K562 (cell line): Measurements from ENCODE around the gene CEP135. TPM values are rescaled to one million over a fixed set of nuclear protein-coding genes. Genes with fewer than 3 reads are reported as not detected.

Experiments used
- CBX3 ChIP-seq, 2 experiments: IDR thresholded peaks; 1 replicate in 1 of 2; 2 replicates in 1 of 2; pipeline ENCODE4 v1.6.1; 2012; ENCODE audit warnings: inconsistent platforms in 2 of 2, low read length in 2 of 2, borderline replicate concordance in 1 of 2, control low read depth in 1 of 2
- CBX5 ChIP-seq: IDR thresholded peaks from 2 replicates; pipeline ENCODE4 v1.6.1; 2014; ENCODE audit warnings: low read depth, borderline replicate concordance
- CHD2 ChIP-seq: IDR thresholded peaks from 2 replicates; pipeline ENCODE4 v1.6.1; 2011; ENCODE audit warnings: low read depth, low read length
- E2F3 ChIP-seq: fragments of 250-450 bp; sonication (Bioruptor Pico); IDR thresholded peaks from 2 replicates; pipeline ENCODE4 v1.4.0; 2020; ENCODE audit warnings: mild to moderate bottlenecking
- ETV6 ChIP-seq, 3 experiments: fragments of 150-350 bp in 1 of 3; sonication (generic) in 1 of 3; formaldehyde crosslinking in 1 of 3; IDR thresholded peaks; 2 replicates each; pipeline versions ENCODE4 v1.6.1 to v1.8.0; 2014 to 2022; ENCODE audit warnings: borderline replicate concordance in 2 of 3, low read depth in 2 of 3, antibody characterized with exemption in 1 of 3, low read length in 1 of 3, mild to moderate bottlenecking in 1 of 3, missing genetic modification reagents in 1 of 3
- HNRNPLL ChIP-seq: fragments of 200-400 bp; formaldehyde crosslinking; IDR thresholded peaks from 2 replicates; pipeline ENCODE4 v1.6.1; 2017; ENCODE audit warnings: low read length, low read depth, mild to moderate bottlenecking; ENCODE audit not compliant: poor library complexity, severe bottlenecking
- KAT7 ChIP-seq: sonication (generic); formaldehyde crosslinking; IDR thresholded peaks from 2 replicates; pipeline ENCODE4 v1.8.0; 2022; ENCODE audit warnings: missing genetic modification reagents, mild to moderate bottlenecking, borderline replicate concordance
- MEF2A ChIP-seq: IDR thresholded peaks from 2 replicates; pipeline ENCODE4 v1.6.1; 2011; ENCODE audit warnings: low read depth, mild to moderate bottlenecking, low read length, moderate library complexity; ENCODE audit not compliant: control insufficient read depth
- RNF2 ChIP-seq: sonication (generic); IDR thresholded peaks from 2 replicates; pipeline ENCODE4 v1.6.1; 2016
- TRIM24 ChIP-seq, 2 experiments: fragments of 450-650 bp; IDR thresholded peaks; 2 replicates each; pipeline ENCODE4 v1.6.1; 2016
- ZKSCAN1 ChIP-seq: fragments of 150-350 bp; IDR thresholded peaks from 2 replicates; pipeline ENCODE4 v1.6.1; 2016; ENCODE audit warnings: low read depth, low read length
- ZNF707 ChIP-seq: fragments of 250-450 bp; sonication (Bioruptor Pico); conservative IDR thresholded peaks from 2 replicates; pipeline ENCODE4 v1.8.0; 2022; ENCODE audit warnings: inconsistent platforms, mild to moderate bottlenecking, moderate library complexity
- polyA plus RNA-seq, 8 experiments: library from polyadenylated mRNA; depleted of rRNA in 4 of 8; stranded (reverse) in 5 of 8; unstranded in 3 of 8; fragments of >200 nt; fragmentation: Nextera tagmentation in 2 of 8; fragmentation: Illumina TruSeq in 1 of 8; extraction: Ambion mirVana in 2 of 8; extraction: Trizol in 1 of 8; gene quantifications; 2 replicates each; pipeline versions ENCODE4 v1.2.1 to v1.2.3, GENCODE V29; 2011 to 2014; ENCODE audit warnings: inconsistent platforms in 1 of 8, missing spikeins in 1 of 8
- total RNA-seq, 7 experiments: library from RNA; depleted of rRNA in 6 of 7; stranded (reverse); fragments of >200 nt in 6 of 7; fragmentation: Illumina TruSeq in 2 of 7; extraction: Trizol in 2 of 7; gene quantifications; 2 replicates each; pipeline versions ENCODE4 v1.2.1 to v1.2.3, GENCODE V29; 2011 to 2021; ENCODE audit warnings: low replicate concordance in 1 of 7
- TF ChIP-seq, protein P1 (sequence below): fragments of 200-800 bp; sonication (Bioruptor generic); IDR thresholded peaks from 2 replicates; pipeline ENCODE4 v1.6.1; 2017; ENCODE audit warnings: missing genetic modification characterization, missing compliant biosample characterization
- TF ChIP-seq, protein P2 (sequence below), 2 experiments: IDR thresholded peaks in 1 of 2; conservative IDR thresholded peaks in 1 of 2; 2 replicates each; pipeline ENCODE4 v1.6.1; 2016; ENCODE audit warnings: low read depth in 2 of 2, mild to moderate bottlenecking in 1 of 2, missing compliant biosample characterization in 1 of 2, missing genetic modification characterization in 1 of 2, moderate library complexity in 1 of 2
- TF ChIP-seq, protein P3 (sequence below): sonication (generic); IDR thresholded peaks from 2 replicates; pipeline ENCODE4 v1.6.1; 2016
- TF ChIP-seq, protein P4 (sequence below): fragments of 250-450 bp; sonication (Bioruptor Pico); IDR thresholded peaks from 2 replicates; pipeline ENCODE4 v1.8.0; 2022; ENCODE audit warnings: inconsistent platforms, mild to moderate bottlenecking, moderate library complexity, borderline replicate concordance
- TF ChIP-seq, protein P5 (sequence below): sonication (generic); formaldehyde crosslinking; IDR thresholded peaks from 2 replicates; pipeline ENCODE4 v1.8.0; 2022; ENCODE audit warnings: mild to moderate bottlenecking, missing genetic modification reagents, borderline replicate concordance

CEP135 gene
- total and polyA plus RNA-seq, 9 of the 15 experiments (the other 6 are each of a cell fraction or from before 2014, with no cell fraction given), result 3.1 to 18.9 (median 15.3) TPM

DNA sequence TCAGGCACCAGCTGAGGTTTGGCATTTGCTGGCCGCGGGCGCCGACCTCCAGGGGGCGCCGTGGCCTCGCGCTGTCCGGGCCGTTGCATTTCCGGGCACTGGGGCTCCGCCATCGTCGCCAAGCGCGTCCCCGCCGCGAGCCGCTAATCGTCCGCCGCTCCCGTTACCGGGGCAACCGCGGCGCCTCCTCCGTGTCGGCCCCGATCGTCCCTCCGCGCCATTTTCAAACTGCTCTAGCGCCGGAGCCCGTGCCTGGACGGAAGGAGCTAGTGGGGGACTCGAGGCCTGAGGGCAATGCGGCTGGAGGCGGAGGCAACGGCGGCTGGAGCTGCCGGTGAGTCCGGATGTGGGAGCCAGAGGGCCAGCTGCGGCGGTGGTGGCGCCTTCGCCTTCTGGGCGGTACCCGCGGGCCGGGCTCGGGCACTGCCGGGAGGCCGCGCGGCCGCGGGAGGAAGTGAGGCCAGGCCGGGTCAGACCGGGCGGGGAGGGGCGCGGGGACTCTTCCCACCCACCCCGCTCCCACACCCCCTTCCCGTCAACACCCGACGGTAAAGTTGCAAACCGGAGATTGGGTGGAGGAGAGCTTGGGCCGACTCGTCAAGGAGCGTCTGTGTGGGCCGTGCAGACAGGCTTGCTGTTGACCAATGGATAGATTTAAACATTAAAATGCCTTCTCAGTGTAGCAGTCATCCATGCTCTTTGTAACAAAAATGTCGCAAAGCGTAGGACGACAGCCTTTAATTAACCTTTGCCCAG is at the start of gene CEP135 (continued):
- TF ChIP-seq, protein P1, sequence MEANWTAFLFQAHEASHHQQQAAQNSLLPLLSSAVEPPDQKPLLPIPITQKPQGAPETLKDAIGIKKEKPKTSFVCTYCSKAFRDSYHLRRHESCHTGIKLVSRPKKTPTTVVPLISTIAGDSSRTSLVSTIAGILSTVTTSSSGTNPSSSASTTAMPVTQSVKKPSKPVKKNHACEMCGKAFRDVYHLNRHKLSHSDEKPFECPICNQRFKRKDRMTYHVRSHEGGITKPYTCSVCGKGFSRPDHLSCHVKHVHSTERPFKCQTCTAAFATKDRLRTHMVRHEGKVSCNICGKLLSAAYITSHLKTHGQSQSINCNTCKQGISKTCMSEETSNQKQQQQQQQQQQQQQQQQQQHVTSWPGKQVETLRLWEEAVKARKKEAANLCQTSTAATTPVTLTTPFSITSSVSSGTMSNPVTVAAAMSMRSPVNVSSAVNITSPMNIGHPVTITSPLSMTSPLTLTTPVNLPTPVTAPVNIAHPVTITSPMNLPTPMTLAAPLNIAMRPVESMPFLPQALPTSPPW (CRISPR knock-in tag), result peak; percentile 95
- 0 out of 4 replicates have a peak, but pooled peaks of 1 of the 2 experiments have one; percentile 28 for TF ChIP-seq ETV6 (IDR thresholded peaks at IDR 0.05; ENCODE audit: borderline replicate concordance in 1 of 2, low read depth in 2 of 2, low read length in 1 of 2)
- TF ChIP-seq ETV6 (CRISPR knock-in tag; IDR thresholded peaks at IDR 0.05; ENCODE audit: borderline replicate concordance), result no peak
- TF ChIP-seq, protein P2, sequence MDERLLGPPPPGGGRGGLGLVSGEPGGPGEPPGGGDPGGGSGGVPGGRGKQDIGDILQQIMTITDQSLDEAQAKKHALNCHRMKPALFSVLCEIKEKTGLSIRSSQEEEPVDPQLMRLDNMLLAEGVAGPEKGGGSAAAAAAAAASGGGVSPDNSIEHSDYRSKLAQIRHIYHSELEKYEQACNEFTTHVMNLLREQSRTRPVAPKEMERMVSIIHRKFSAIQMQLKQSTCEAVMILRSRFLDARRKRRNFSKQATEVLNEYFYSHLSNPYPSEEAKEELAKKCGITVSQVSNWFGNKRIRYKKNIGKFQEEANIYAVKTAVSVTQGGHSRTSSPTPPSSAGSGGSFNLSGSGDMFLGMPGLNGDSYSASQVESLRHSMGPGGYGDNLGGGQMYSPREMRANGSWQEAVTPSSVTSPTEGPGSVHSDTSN (CRISPR knock-in tag; IDR thresholded peaks at IDR 0.05; ENCODE audit: low read depth), result no peak
- TF ChIP-seq, protein P2 (tag; conservative IDR thresholded peaks at IDR 0.05; ENCODE audit: low read depth), result no peak
- no peak for TF ChIP-seq MEF2A
- TF ChIP-seq ZKSCAN1, result peak; percentile 87
- TF ChIP-seq, protein P3, sequence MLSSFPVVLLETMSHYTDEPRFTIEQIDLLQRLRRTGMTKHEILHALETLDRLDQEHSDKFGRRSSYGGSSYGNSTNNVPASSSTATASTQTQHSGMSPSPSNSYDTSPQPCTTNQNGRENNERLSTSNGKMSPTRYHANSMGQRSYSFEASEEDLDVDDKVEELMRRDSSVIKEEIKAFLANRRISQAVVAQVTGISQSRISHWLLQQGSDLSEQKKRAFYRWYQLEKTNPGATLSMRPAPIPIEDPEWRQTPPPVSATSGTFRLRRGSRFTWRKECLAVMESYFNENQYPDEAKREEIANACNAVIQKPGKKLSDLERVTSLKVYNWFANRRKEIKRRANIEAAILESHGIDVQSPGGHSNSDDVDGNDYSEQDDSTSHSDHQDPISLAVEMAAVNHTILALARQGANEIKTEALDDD, result peak; percentile 58; the same call in 1 of the 2 replicates
- TF ChIP-seq TRIM24 (IDR thresholded peaks at IDR 0.05), result peak in 1 of 2 experiments; percentile 73; a peak in 2 of 4 replicates
- TF ChIP-seq HNRNPLL, result peak; percentile 95
- TF ChIP-seq KAT7 (CRISPR knock-in tag), result peak; percentile 28; the same call in 1 of the 2 replicates
- peak; percentile 48 for TF ChIP-seq RNF2
- peak in 1 of 2 experiments; percentile 11; a peak in 1 of 3 replicates for TF ChIP-seq CBX3 (IDR thresholded peaks at IDR 0.05; ENCODE audit: borderline replicate concordance in 1 of 2, low read length in 2 of 2)
- TF ChIP-seq, protein P4, sequence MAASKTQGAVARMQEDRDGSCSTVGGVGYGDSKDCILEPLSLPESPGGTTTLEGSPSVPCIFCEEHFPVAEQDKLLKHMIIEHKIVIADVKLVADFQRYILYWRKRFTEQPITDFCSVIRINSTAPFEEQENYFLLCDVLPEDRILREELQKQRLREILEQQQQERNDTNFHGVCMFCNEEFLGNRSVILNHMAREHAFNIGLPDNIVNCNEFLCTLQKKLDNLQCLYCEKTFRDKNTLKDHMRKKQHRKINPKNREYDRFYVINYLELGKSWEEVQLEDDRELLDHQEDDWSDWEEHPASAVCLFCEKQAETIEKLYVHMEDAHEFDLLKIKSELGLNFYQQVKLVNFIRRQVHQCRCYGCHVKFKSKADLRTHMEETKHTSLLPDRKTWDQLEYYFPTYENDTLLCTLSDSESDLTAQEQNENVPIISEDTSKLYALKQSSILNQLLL, result no peak
- TF ChIP-seq CBX5, result no peak
- TF ChIP-seq ZNF707 (CRISPR knock-in tag), result no peak
- TF ChIP-seq, protein P5, sequence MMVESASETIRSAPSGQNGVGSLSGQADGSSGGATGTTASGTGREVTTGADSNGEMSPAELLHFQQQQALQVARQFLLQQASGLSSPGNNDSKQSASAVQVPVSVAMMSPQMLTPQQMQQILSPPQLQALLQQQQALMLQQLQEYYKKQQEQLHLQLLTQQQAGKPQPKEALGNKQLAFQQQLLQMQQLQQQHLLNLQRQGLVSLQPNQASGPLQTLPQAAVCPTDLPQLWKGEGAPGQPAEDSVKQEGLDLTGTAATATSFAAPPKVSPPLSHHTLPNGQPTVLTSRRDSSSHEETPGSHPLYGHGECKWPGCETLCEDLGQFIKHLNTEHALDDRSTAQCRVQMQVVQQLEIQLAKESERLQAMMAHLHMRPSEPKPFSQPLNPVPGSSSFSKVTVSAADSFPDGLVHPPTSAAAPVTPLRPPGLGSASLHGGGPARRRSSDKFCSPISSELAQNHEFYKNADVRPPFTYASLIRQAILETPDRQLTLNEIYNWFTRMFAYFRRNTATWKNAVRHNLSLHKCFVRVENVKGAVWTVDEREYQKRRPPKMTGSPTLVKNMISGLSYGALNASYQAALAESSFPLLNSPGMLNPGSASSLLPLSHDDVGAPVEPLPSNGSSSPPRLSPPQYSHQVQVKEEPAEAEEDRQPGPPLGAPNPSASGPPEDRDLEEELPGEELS, result peak; percentile 23; the same call in 1 of the 2 replicates
- no peak for TF ChIP-seq CHD2
- peak; percentile 73; the same call in 1 of the 2 replicates for TF ChIP-seq E2F3 (CRISPR knock-in tag)
